SW 1271 (cell line): Measurements from ENCODE around the gene MKNK1.
"Not testable (repeated sequence)": the region's sequence is repeated elsewhere in the genome, so short reads cannot be mapped to it uniquely, and the experiment has no call there.

Experiments used
- DNase-seq, 2 experiments: peaks; one replicate each; lab custom pipeline; 2025; lab: John Stamatoyannopoulos, UW

MKNK1 gene

DNA sequence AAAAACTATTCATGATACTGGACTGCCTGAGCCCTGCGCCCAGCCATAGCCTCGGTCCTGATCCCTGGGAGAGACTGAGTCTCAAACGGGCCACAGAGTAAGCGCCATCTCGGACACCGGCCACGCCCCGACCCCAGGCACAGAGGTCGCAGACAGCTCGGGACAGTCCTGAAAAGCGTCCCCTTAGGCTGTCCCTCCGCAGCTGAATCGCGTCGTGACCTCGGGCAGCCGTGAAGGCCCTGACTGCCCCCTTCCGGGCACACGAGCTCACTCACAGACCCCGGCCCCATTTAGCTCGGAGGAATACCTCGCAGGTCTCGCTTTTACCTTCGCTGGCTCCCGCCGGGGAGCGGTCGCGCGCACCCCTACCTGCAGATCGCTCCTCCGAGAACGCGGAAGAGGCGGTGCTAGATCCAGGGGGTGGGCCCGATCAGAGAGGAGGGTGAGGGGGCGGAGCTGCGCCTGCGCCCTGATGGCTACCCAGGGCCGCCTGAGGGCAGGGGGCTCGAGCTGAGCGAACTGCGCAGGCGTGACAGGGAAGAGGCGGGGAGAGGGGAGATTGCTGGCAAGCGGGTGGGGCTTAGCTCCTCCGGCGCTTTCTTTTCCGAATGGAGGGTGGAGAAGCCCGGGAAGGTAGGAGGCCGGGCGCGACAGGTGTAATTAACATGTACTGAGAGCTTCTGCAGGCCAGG, at the start of gene MKNK1:
Gene MKNK1 (minus strand): TSS at position 411 of the 692 bp plus-strand sequence. CDS start 20,941 bp downstream, outside the sequence.
- DNase-seq: peak; percentile 77 to 85

DNA sequence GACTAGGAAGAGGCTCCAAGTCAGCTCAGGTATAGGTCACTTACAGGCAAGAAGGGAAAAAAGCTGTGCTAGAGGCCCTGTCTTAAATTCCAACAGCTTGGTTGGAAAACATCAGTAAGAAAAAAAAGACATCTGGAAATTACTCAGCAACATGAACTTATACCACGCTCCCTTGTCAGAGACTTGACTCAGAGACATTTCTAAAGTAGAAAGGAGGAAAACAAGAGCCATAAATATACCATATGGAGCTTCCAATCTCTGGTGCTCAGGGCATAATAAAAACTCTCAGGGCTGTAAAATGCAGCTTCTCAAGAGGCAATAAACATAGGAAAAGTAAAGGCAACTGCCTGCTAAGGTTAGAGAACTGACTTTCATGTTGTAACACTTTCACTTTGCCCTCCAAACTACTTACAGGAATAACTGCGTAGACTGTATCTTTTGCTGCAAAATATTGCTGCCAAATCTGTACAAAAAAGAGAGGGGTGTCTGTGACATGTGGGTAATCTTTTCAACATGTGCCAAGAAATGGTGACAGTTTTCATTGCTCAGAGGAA, 49.4 kb upstream of the MKNK1 start:
- DNase-seq: no peak

DNA sequence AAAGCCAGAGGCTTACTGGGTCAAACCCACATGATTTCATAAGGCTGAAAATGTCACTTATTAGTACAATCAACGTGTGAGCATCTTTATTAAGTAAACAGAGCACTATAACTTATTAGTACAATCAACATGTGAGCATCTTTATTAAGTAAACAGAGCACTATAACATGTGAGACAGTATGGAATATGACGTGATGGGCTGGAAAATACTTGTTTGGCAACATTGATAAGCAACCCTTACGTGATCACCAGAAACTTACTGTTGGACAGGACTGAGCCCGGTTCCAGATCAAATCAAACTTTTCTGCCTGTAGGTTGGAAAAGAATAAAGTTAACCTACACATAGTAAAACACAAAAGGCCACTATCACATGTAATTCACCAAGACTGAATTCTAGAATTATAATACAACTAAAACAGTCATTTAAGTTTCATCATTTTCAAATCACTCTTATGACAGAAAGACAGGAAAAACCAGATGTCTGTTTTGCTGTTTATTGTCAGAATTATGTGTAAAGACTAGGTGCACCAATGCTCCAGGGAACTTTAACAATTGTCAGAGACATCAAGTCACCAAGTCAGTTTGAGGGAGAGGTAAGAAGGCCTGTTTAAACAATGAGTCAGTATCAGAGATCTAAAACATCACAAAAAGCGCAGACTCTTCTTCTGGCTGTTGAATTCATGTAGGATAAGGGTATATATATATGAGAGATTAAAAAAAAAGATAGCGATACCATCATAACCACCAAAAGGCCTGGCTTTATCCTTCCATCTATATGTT, 48.4 kb upstream of the MKNK1 start:
- DNase-seq: no peak

DNA sequence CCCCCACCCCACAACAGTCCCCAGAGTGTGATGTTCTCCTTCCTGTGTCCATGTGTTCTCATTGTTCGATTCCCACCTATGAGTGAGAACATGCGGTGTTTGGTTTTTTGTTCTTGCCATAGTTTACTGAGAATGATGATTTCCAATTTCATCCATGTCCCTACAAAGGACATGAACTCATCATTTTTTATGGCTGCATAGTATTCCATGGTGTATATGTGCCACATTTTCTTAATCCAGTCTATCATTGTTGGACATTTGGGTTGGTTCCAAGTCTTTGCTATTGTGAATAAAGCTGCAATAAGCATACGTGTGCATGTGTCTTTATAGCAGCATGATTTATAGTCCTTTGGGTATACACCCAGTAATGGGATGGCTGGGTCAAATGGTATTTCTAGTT, 47.1 kb upstream of the MKNK1 start:
- not testable (repeated sequence) for DNase-seq

DNA sequence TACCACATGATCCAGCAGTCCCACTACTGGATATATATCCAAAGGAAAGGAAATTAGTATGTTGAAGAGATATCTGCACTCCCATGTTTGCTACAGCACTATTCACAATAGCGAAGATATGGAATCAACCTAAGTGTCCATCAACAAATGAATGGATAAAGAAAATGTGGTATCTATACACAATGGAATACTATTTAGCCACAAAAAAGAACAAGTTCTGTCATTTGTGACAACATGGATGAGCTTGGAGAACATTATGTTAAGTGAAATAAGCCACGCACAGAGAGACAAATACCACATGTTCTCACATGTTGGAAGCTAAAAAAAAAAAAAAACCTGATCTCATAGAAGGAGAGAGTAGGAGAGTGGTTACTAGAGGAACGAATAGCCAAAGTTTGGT, 46.4 kb upstream of the MKNK1 start:
- no peak for DNase-seq

DNA sequence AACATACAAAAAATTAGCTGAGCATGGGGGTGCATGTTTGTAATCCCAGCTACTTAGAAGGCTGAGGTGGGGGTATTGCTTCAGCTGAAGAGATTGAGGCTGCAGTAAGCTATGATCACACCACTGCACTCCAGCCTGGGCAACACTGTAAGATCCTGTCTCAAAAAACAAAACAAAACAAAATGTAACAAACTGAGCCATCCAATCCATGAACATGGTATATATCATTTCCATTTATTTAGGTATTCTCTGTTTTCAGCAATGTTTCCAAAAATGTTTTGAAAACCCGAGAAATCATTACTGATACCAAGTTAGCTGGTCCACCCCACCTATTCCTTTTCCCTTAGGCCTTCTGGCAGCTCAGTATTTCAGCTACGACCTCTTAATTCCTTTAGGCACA, 45.7 kb upstream of the MKNK1 start:
- DNase-seq: no peak

DNA sequence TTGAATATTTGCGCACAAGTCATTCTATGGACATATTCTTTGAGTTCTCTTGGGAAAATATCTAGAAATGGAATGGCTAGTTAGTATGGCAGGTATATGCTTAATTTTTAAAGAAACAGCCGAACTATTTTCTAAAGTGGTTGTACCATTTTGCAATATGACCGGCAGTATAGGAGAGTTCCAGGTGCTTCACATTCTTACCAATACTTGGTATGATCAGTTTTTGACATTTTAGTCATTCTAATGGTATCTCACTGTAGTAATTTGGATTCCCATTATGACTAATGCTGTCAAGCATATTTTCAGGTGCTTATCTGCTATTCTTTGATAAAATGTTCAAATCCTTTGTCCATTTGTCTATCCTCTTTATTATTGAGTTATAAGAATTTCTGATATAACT, 43.5 kb upstream of the MKNK1 start:
- no peak for DNase-seq

DNA sequence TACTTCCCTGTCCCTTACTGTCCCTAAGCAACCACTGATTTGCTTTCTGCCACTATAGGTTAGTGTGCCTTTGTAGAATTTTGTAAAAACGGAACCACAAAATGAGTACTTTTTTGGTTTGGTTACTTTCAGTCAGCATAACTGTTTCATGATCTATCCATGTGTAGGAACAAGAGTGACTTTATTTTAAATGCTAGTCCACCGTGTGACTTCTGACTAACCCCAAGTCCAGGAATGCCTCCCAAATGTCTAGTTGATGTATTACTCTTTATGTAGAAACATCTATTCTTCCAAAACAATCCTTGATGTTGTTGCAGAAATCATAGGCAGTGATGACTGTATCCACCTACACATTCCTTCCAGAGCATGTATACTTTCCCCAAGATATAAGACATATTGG, 42.8 kb upstream of the MKNK1 start:
- DNase-seq: no peak

DNA sequence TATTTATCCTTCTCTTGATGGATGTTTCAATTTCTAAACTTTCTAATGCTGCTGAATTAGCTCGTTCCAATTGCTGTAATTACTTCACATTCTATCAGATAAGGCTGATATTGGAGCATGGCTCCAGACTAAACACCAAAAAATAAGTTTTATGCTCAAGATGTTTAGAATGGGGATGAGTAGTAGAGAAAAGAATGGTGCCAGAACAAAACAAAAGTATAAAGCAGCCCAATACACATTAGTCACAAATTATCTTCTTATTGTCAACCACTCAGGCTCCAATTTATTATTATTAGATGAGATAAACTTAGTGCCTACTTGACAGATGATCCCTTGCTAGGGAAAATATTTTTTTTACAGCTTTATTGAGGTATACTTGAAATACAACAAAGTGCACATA, 42.3 kb upstream of the MKNK1 start:
- DNase-seq: no peak

DNA sequence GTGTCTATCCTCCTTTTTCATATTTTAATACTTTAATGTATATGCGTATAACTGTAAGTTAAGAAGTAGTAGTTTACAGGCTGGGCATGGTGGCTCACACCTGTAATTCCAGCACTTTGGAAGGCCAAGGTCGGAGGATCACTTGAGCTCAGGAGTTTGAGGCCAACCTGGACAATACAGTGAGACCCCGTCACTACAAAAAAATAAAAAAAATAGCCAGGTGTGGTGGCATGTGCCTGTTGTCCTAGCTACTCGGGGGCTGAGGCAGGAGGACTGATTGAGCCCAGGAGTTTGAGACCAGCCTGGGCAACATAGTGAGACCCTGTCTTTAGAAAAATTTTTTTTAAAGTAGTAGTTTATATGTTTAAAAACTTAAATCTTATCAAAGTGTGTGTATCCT, 41.7 kb upstream of the MKNK1 start:
- DNase-seq: no peak

DNA sequence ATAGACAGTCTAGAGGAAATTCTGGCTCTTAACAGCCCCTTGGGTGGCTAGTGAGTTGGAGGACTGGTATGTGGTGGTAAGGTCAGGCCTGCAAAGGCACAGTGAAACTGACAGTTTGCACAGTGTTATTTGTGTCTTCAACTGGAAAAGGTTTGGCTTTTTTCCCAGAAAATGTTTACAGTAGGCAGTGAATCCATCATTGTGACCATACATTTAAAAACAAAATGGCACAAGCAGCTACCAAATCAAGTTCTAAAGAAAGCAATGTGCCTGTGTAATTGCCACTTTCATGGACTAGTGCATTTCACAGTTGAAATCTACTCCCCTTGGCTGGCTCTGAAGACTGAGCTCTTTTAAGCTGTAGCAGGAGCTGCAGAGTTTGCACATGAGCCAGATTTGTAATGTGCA, 39.3 kb upstream of the MKNK1 start:
- no peak for DNase-seq

DNA sequence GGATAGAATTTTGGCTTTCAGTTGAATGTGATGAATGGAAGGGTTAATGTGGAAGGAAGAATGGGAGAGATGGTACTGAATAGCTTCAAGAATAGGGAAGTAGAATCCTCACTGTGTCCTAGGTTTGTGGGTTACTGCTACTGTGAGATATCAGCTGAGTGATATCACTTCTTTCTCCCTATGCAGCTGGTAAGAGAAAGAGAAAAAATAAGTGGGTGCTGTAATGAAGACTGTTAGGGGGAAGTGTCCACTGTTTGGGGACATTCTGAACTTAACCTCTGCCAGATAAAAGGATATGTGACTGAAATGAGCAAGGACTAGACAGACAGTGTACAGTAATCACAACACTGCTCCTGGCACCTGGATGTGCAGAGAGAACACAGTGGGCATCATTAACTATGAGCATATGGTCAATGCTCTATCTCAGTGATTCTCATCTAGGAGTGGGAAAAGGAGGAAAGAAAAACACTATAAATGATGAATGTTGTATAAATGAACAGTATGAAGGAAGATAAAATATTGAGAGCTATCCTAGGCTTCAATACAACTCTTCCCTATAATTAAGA, 38.1 kb upstream of the MKNK1 start:
- DNase-seq: no peak

DNA sequence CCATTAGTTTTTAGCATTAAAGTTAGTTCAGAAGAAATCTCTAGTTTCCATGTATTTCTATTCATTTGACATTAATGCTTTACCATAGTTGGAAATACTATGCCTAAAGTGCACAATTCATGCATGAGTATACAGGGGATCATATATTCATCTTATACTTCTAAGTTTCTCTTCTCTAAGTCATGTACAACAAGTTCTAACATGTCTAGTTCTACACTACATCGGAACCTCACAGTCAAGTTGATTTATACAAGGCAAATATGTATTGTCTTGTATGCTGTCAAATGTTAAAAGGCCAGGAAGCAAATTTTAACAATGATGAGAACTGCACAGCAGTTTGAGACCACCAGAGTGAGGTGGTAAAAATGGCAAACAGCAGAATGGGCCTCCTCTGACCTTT, 35.5 kb upstream of the MKNK1 start:
- no peak for DNase-seq

DNA sequence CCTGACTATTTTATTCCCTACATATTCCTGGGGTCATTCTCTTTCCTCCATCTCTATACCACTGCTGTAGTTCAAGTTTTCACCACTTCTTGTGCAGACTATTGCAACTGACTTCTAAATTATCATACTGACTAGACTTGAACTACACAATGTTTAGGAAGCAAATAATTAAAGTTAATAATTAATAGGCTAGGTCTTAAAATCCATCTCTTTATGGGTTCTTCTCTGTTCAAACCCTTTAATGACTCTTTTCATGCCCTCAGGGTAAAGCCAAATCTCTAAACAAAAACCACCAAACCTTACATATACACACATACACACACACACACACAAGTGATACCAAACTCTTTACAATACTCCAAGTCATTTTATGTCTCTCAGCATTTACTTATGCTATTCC, 34.9 kb upstream of the MKNK1 start:
- no peak for DNase-seq

DNA sequence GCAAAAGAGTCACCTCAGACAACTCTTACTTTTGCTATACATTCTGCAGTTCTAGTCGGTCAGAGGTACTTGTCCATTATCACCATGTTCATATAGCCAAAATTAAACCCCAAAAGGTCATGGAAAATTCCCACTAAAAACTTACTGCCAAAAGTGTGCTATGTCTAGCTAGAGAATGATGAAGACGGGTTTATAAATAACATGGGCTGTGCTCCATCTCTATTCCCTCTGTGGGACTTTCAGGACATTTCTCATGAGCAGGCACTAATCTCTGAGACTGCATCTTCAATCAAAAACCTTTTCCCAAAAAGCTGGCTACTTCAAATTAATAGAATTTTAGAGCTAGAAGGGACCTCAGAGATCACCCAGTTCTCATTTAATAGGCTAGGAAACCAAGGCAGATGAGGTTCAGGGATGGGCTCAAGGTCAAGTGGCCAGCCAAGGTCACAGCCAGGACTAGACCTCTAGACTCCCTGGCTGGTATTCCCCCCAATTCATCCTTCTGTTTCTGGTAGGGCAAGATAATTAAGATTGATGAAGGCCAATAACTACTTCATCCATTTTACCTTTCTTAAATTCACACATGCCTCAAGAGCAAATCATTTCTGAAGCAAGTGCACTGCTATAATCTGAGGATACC, 33.5 kb upstream of the MKNK1 start:
- no peak for DNase-seq

DNA sequence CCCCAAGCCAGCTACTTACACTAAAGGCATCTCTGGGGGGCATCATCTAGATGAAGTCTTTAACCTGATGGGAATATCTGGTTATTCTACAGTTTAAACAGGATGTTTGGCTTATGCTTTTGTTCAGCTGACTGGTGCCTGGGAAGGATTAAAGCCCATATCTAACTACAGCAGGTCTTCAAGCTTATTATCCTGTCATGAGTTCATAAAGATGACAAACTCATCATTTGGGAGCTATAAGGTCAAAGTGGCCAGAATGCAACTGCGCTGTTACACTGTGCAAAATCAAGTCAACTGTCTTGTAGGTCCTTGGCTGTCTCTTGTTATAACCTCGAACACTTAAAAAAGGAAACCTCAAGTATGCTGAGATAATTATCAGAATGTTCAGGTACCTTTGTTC, 31.1 kb upstream of the MKNK1 start:
- DNase-seq: no peak

DNA sequence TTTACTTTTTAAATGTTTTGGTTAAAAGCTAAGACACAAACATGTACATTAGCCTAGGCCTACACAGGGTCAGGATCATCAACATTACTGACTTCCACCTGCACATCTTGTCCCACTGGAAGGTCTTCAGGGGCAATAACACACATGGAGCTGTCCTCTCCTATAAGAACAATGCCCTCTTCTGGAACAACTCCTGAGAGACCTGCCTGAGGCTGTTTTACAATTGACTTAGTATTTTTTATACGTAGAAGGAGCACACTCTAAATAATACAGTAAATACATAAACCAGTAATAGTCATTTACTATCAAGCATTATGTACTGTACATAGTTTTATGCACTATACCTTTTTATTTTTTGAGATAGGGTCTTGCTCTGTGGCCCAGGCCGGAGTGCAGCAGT, 26.7 kb upstream of the MKNK1 start:
- no peak for DNase-seq

DNA sequence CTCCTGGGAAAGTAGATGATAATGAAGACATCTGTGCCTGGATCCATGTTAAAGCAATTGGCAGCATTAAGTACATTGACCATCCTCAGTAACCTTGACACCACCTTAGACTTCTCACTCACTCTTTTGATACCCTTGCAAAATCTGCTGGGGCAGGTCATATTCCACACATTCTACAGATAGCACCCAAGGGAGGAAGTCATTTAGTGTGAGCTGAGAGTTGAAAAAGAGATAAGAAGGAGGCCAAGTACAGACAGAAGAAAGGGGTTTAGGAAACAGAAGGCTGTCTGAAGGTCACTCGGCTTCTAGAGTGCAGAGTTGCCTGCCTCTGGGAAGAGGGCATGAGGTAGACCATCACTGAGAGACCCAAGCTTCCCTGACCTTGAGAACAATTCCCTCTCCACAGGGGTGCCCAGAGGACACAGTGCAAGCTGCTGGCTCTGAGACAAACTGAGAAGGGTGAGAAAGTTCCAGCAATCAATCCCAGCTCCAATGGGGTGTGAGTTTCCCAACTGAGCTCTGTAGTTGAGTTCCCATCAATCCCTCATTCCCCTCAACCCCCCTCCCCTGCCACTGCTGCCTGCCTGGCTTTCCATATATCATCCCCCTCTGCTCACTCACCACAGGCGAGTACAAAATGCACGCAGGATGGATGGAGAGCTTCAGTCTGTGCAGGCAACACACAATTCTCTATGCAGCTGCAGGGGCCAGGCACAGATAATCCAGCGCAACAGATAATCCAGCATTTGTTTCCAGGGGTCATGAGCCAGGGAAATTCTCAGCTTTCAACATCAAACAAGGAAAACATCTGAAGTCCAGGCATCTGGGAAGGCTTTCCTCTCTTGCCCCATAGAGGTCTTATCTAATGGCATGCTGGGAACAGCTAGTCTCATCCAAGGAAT, 19.9 kb upstream of the MKNK1 start:
- no peak for DNase-seq

DNA sequence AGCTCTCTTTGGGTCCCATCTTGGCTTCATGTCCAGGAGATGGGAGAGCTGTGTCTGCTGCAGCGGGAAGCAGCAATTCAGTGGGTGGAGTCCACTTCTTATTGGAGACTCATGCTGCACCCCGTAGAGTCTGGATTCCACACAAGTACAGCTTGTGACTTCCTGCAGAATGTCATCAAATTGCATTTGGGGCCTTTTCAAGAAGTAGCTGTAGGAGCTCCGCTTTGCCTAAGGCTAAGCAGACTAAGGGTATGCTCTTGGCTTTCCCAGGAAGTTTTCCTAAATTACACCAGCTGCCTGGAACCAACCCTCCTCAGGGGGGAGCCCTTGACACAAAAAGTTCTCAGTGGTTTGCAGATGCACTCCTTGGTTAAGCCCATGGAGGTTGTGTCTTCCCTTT, 18.3 kb upstream of the MKNK1 start:
- DNase-seq: no peak

DNA sequence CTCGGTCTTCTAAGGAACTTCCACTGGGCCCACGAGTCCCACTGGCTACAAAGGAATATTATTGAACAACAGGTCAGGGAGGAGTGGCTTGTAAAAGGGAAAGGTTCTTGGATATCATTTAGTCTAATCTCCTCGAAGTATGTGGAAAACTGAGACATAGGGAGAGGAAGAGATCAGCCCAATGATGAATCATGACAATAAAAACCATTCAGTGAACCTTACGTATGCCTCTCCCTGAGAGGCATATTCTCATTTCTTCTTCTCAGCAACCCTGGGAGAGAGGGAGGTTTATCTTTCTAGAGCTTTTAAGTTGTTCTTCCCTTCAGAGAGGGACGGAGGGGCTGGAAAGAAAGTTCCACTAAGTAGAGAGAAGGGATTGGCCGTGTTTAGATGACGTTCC, 17.9 kb upstream of the MKNK1 start:
- no peak for DNase-seq

DNA sequence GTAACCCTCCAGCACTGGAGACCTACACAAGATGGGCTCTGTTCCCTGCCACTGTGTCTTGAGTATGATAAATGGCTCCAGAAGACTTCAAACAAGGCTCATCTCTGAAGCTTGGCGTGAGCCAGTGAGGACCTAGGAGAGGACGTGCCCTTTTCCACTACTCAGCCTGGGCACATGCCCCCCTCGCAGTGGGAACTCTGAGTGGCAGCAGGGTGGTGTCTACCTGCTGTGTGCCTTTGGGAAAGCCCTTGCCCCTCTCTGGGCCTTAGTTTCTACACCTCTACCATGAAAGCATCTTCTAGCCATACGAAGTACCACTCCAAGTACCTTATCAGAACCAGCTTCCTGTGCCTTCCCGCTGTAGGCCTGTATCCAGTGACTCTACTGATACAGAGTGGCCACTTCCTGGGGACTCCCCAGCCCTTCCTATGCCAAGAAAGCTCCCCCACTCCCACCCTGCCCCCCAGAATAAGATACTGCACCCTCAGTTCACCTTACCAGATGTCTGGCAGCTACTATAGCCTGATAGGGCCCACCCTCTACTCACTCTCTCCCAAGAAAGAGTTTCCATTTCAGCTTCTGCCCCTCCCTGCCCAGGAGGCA, 15.7 kb upstream of the MKNK1 start:
- DNase-seq: no peak
